BJ (cell line): ENCODE measurements around the gene EPHA4. TPM values are rescaled to one million over a fixed set of nuclear protein-coding genes. Genes with fewer than 3 reads are reported as not detected.

Source experiments
- CTCF ChIA-PET: fragments of 350-600 bp; formaldehyde crosslinking; extraction: SDS; loops from one replicate; lab custom pipeline; 2021; ENCODE audit warnings: antibody characterized with exemption, inconsistent platforms; lab: Yijun Ruan, JAX
- POLR2A ChIA-PET: fragments of 300-600 bp; sonication (Branson Sonifier 250); formaldehyde crosslinking; extraction: SDS; loops from one replicate; lab custom pipeline; 2021; ENCODE audit warnings: antibody characterized with exemption; lab: Charles Lee
- DNase-seq: peaks from one replicate; pipeline ENCODE4 v3.0.0-alpha.2; 2011; ENCODE audit warnings: low read depth
- H3K27me3 ChIP-seq: 2 replicates; pipeline ENCODE4 v1.6.0; 2011; ENCODE audit warnings: low read length; ENCODE audit not compliant: control insufficient read depth, insufficient read depth
- H3K36me3 ChIP-seq: 2 replicates; pipeline ENCODE4 v1.5.1; 2011; ENCODE audit warnings: low read length; ENCODE audit not compliant: control insufficient read depth, insufficient read depth
- H3K4me3 ChIP-seq: 2 replicates; pipeline ENCODE4 v1.5.1; 2011; ENCODE audit warnings: low read depth, mild to moderate bottlenecking, control low read depth, low read length
- CTCF ChIP-seq: IDR thresholded peaks from 2 replicates; pipeline ENCODE4 v1.5.1; 2011; ENCODE audit warnings: low read depth, mild to moderate bottlenecking, control low read depth, inconsistent platforms, low read length, moderate library complexity; ENCODE audit not compliant: insufficient read depth
- polyA plus RNA-seq: library from polyadenylated mRNA; depleted of rRNA; stranded (reverse); fragments of >200 nt; gene quantifications from 2 replicates; pipeline ENCODE4 v1.2.3, GENCODE V29; 2011

The EPHA4 gene
- polyA plus RNA-seq, 1 experiment = 63.2 TPM

- CTCF ChIA-PET = no interaction called here
- Histone ChIP-seq H3K27me3 (no peaks in the 10 kb centered on the region), H3K4me3 (no peak overlapping the region), H3K36me3 (no peaks in the 10 kb centered on the region; the same call in none of the 2 replicates)
- POLR2A ChIA-PET = no interaction called here
- TF ChIP-seq CTCF = no peak
- no peak for DNase-seq
These were observed 76.4 kb downstream of the EPHA4 start for GRCh38 chr2:221495731-221496130.

- H3K27me3 ChIP-seq = no peaks in the 10 kb centered on the region
- no peak for TF ChIP-seq CTCF
- CTCF ChIA-PET = interaction anchor here (0.8 to 1.4 kb wide), 3 partner anchors 13 to 75 kb away, joined by 3 read pairs; no protein-coding TSS in a partner anchor
- DNase-seq = no peak
- POLR2A ChIA-PET = no interaction called here
- no peaks in the 10 kb centered on the region; the same call in none of the 2 replicates for H3K36me3 ChIP-seq
- H3K4me3 ChIP-seq = no peak overlapping the region
These were observed 77.5 kb downstream of the EPHA4 start for GRCh38 chr2:221494556-221494955.

GRCh38 chr2:221493391-221493790 lies 78.7 kb downstream of the EPHA4 start:
- H3K4me3 ChIP-seq = no peak overlapping the region
- POLR2A ChIA-PET = no interaction called here
- H3K36me3 ChIP-seq = no peaks in the 10 kb centered on the region; the same call in none of the 2 replicates
- no peaks in the 10 kb centered on the region for H3K27me3 ChIP-seq
- no peak for TF ChIP-seq CTCF
- DNase-seq = no peak
- CTCF ChIA-PET = interaction anchor here (1.4 kb wide), 1 partner anchor 74 kb away, joined by 3 read pairs; no protein-coding TSS in a partner anchor

GRCh38 chr2:221492636-221493035 lies 79.5 kb downstream of the EPHA4 start:
- TF ChIP-seq CTCF = no peak
- no peaks in the 10 kb centered on the region for H3K27me3 ChIP-seq
- H3K36me3 ChIP-seq = no peaks in the 10 kb centered on the region; the same call in none of the 2 replicates
- CTCF ChIA-PET = no interaction called here
- POLR2A ChIA-PET = no interaction called here
- DNase-seq = no peak
- H3K4me3 ChIP-seq = no peak overlapping the region

GRCh38 chr2:221490506-221491060 lies 81.5 kb downstream of the EPHA4 start:
- Histone ChIP-seq H3K4me3 (no peak overlapping the region), H3K27me3 (no peaks in the 10 kb centered on the region), H3K36me3 (no peaks in the 10 kb centered on the region; the same call in 1 of the 2 replicates)
- ChIA-PET POLR2A (no interaction called here), CTCF (interaction anchor here (2.4 kb wide), 1 partner anchor 10 kb away, joined by 7 read pairs; no protein-coding TSS in a partner anchor)
- no peak for DNase-seq
- no peak for TF ChIP-seq CTCF
